HK-2 (cell line): ENCODE measurements around the gene TRAK1.
A peak's percentile ranks its signal among the peaks of the same experiment; 100 is the strongest.

ENCODE experiments used
- DNase-seq: peaks from one replicate; pipeline ENCODE4 v3.0.0-alpha.2; 2018; ENCODE audit not compliant: unreplicated experiment

The TRAK1 gene

GRCh38 chr3:42176242-42177034 lies 85.3 kb downstream of the TRAK1 start:
- DNase-seq = no peak

DNA sequence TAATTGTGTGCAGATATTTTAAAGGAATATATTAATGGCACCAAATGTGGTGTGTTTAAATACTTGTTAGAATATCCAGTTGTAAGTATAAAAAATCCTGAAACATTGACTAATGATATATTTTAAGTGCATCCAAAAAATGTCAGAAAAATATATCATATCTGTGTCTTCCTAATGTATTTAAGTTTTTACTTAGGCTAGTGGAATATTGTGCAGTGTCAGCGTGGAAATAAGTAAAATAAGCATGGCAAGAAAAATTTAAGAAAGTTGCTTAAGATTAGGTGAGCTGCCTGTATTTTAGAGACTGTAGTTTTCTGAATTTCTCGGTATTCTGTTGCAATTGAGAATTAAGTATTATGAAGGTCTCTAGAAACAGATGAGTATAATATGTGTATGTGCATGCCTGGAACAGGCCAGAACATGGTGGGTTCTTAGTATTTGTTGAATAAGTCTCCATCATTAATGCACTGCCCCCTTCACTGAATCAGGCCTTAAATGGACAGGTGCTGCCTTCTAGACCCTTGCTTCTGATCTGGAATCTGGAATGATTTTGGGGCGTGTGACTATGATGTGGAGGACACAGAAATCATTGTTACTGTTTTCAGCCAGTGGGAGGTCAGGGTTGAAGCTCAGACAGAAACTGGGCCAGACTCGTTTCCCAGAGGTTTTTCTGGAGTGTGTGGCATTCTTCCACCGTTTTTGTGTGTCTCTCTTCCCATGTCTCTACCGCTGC lies 86.1 kb downstream of the TRAK1 start:
- DNase-seq = no peak

GRCh38 chr3:42177801-42178150 lies 86.6 kb downstream of the TRAK1 start:
- no peak for DNase-seq

- DNase-seq = peak; percentile 63
Observed at GRCh38 chr3:42179110-42179725, 88.1 kb downstream of the TRAK1 start.

GRCh38 chr3:42180901-42181300 lies 89.7 kb downstream of the TRAK1 start:
- no peak for DNase-seq

DNA sequence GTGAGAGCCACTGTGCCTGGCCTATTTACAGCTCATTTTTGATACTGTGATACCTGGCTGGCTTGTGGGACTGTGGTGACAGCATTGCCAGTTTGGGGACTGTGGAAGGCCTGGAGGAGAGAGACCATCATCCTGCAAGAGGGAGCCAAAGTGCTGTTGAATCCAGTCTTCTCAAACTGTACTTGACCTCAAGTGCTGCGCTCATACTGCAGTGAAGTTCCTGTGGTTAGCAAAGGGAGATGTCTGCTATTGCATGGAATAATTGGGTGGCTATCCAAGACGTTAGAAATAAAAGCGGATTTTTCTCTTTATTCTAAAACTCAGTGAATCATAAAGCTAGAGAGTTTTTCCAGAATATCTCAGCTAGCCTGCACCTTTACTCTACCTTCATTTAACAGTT lies 91.4 kb downstream of the TRAK1 start:
- DNase-seq = no peak

- DNase-seq = no peak
Observed at GRCh38 chr3:42183991-42184632, 93.0 kb downstream of the TRAK1 start.

DNA sequence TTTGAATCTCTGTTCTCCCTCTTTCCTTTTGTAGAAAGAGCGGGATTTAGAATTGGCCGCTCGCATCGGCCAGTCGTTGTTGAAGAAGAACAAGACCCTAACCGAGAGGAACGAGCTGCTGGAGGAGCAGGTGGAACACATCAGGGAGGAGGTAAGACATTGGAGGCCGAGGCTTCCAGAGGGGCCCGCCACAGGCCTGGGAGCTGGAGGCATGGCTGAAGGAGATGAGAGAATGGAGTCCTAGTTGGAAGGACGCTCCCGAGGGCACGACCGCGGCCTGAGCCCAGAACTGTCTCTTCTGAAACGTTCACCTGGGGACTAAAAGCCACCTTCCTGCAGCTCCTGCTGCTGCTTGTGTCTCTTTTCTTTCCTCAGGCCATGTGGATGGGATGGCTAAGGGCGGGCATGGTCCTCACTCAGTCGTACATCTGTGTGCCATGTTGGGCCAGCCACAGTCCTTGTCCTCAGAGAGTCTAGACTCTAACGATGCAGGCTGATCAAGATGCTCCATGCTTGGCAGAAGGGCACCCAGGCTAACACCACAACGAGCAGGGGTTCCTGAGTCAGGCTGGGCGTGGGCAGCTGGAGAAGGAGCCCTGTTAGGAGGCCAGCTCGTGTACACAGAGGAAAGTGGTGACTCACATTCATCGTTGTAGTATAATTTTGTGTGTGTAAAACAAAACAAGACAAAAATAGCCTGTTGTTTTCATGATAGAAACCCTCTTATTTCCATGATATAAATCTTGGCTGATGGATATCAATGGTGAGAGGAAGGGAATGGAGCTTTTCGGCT lies 93.7 kb downstream of the TRAK1 start:
- no peak for DNase-seq

GRCh38 chr3:42187936-42188335 lies 96.8 kb downstream of the TRAK1 start:
- DNase-seq = no peak

DNA sequence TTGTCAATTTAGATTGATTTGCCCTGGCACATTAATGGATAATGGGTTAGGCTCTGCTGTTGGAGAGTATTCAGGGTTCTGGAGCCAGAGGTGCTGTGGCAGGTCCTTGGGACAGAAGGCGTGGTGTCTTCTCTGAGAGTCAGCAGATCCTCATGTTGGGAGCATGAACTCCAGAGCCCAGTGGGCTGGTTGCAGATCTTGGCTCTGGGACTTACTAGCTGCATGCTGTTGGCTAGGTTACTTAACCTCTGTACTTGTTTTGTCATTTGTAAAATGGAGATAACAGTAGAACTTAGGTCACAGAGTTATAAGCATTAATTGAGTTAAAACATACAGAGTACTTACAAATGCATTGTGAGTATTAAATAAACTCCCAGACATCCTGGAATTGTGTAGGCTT lies 97.2 kb downstream of the TRAK1 start:
- DNase-seq = no peak

DNA sequence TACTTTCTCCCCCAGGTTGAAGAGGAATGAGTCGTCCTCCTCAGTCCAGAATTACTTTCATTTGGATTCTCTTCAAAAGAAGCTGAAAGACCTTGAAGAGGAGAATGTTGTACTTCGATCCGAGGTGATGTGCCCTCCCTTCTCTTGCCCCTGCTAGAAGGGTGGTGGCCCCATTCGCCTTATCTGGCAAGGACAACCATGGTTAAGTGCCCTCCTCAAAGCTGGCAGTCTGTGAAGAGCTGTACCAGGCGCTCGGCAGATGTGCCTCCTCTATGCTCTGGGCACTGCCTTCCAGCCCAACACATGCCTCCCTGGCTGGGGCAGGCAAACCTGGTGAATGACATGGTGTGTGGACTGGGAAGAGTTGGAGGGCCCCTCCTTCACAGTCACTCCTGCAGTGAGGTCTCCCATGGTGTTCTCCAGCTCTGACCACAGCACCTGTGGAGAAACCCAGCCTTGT lies 97.9 kb downstream of the TRAK1 start:
- DNase-seq = no peak

DNA sequence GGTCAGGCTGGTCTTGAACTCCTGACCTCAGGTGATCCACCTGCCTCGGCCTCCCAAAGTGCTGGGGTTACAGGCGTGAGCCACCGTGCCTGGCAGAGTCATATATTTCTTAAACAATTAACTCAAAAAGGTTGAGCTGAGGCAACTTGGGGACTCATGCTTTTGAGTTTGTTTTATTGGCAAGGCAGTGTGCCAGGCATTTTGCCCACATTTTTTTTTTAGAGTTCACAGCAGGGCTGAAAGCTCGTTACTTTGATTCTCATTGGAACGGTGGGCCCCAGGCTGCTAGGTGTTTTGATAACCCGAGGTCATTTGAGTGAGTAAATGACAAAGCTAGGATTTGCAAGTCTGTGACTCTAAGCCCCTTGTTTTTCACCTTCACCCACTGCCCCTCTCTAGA lies 98.6 kb downstream of the TRAK1 start:
- DNase-seq = no peak

DNA sequence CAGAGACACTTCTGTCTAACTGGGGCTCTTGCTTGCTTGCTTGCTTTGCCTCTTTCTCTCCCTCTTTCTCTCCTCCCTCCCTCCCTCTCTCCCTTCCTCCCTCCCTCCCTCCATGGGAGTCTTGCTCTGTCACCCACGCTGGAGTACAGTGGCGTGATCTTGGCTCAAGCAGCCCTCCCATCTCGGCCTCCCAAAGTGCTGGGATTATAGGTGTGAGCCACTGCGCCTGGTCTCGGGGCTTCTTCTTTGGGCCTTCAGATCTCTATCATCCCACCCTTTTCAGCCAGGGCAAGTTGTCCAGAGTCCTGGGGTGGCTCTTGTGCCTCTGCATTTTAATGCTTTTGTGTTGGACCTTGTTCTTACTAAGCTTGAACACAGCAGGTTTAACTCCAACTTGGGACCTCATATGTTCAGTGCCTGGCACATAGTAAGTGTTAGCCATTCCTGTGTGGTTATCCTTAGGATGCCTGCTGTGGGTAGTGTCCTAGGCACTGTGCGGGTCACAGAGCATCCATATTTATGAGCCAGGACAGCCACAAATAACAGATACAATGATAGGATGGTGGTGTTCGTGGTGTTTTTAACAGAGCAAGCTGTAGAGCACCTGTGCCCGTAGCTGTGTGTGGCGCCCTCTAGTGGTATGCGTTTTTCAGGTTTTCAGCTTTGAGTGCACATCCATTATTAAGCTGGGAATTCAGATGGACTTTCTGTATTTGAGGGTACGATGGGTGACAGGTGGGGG lies 99.7 kb downstream of the TRAK1 start:
- peak; percentile 57 for DNase-seq

- DNase-seq = no peak
Observed at GRCh38 chr3:42191443-42191747, 100.2 kb downstream of the TRAK1 start.

- no peak for DNase-seq
Observed at GRCh38 chr3:42192334-42193200, 101.4 kb downstream of the TRAK1 start.

DNA sequence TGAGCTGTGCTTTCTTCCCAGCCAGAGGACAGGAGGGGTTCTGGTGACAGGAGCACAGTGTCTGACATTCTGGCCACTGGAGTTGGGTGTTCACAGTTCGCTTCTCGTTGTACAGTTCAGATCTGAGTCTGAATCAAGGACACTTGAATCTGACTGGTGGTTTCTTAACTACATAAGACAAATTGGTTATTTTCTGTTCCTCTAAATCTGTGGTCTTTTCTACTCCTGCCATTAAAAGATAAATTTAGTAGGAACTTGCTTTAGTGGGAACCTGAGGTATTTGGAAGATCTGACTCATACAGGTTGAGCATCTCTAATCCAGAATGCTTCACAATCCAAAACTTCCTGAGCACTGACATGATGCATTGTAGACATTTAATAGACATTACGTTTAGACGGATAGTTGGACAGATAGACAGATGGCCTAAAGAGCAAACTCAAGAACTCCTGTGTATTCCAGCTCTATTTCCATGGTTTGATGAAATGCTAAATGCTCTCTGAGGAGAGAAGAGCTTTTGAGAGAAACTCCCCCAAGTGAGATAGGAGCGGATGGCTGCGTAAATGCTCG lies 103.9 kb downstream of the TRAK1 start:
- DNase-seq = no peak

DNA sequence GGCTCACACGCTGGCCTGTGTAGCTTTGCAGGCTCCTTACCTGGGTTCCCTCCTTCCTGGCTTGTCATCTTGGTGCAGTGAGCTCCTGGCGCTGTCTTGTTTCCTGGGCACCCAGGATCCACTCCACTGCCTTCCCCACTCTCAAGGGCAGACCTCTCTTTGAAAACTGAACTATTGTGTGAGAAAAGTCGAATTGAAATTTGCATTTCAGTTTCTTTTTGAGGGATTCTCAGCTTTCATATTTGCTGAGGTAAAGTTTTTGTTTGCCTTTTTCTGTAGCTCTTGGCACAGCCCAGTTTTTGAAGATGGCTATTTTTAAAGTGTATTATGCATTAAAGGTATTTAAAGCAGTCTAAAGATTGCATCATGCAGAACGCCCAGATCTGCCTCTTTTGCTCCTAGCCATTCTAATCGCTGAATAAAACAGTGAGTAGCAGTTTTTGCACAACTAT lies 104.7 kb downstream of the TRAK1 start:
- DNase-seq = no peak

- DNase-seq = no peak
Observed at GRCh38 chr3:42198709-42199108, 107.6 kb downstream of the TRAK1 start.

DNA sequence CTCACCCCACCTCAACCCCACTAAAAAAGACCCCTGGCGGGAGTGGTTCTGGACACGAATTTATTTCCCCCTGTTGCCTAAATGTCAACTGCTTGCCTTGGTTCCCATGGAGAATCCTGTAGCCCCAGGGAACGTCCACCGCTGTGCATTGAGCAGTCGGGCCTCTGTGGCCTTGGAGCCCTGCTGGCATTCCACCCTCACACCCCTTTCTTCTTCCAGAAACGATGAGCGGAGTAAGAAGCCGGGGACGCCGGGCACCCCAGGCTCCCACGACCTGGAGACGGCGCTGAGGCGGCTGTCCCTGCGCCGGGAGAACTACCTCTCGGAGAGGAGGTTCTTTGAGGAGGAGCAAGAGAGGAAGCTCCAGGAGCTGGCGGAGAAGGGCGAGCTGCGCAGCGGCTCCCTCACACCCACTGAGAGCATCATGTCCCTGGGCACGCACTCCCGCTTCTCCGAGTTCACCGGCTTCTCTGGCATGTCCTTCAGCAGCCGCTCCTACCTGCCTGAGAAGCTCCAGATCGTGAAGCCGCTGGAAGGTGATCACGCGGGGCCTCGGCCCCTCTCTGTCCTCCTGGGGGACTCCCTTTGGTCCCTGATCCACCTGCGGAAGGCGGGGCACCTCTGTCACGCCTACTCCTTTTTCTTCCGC lies 111.2 kb downstream of the TRAK1 start:
- DNase-seq = no peak
